HepG2 (cell line): ENCODE measurements around the gene RXFP1.

Source experiments
- CREB3 ChIP-seq: sonication (generic); formaldehyde crosslinking; IDR thresholded peaks from 2 replicates; pipeline ENCODE4 v1.5.0; 2020; ENCODE audit warnings: missing genetic modification reagents
- MEIS1 ChIP-seq: sonication (generic); formaldehyde crosslinking; IDR thresholded peaks from 2 replicates; pipeline ENCODE4 v1.9.0; 2021; ENCODE audit warnings: mild to moderate bottlenecking, missing genetic modification reagents, moderate library complexity, borderline replicate concordance
- POLR2A ChIP-seq, 2 experiments: IDR thresholded peaks; 2 replicates each; pipeline ENCODE4 v1.6.1; 2011; ENCODE audit warnings: low read depth in 2 of 2, low read length in 2 of 2, mild to moderate bottlenecking in 1 of 2, moderate library complexity in 1 of 2; ENCODE audit not compliant: insufficient read depth in 1 of 2
- SOX13 ChIP-seq, 3 experiments: fragments of 450-650 bp in 1 of 3; sonication (generic) in 1 of 3; formaldehyde crosslinking in 1 of 3; IDR thresholded peaks in 2 of 3; conservative IDR thresholded peaks in 1 of 3; 2 replicates each; pipeline versions ENCODE4 v1.5.0 to v1.6.1; 2016 to 2020; ENCODE audit warnings: antibody characterized with exemption in 1 of 3, mild to moderate bottlenecking in 1 of 3, missing compliant biosample characterization in 1 of 3, missing genetic modification reagents in 1 of 3, moderate library complexity in 1 of 3
- ZNF691 ChIP-seq: sonication (generic); formaldehyde crosslinking; IDR thresholded peaks from 2 replicates; pipeline ENCODE4 v1.4.0; 2020; ENCODE audit warnings: missing genetic modification reagents, low read depth, mild to moderate bottlenecking, borderline replicate concordance

GRCh38 chr4:158625544-158625943 is 103.9 kb downstream of the RXFP1 start:
- no peak for TF ChIP-seq ZNF691 (CRISPR knock-in tag)
- no peak for TF ChIP-seq POLR2A (IDR thresholded peaks at IDR 0.05; ENCODE audit: insufficient read depth in 1 of 2, low read depth in 2 of 2, low read length in 2 of 2)
- no peak for TF ChIP-seq MEIS1
- no peak for TF ChIP-seq CREB3 (CRISPR knock-in tag)
- no peak for TF ChIP-seq SOX13 (IDR thresholded peaks at IDR 0.05)
- TF ChIP-seq SOX13 (CRISPR knock-in tag; conservative IDR thresholded peaks at IDR 0.05 in 1 of 2, IDR thresholded peaks at IDR 0.05 in 1 of 2) = no peak
